ENCODE measurements around the gene SLC7A1.
A peak's percentile ranks its signal among the peaks of the same experiment; 100 is the strongest.
"Not testable (repeated sequence)": the region's sequence is repeated elsewhere in the genome, so short reads cannot be mapped to it uniquely, and the experiment has no call there.

The SLC7A1 gene

GRCh38 chr13:29595380-29596063 lies at the start of gene SLC7A1:
Gene SLC7A1 (minus strand): TSS chr13:29595688. CDS start chr13:29536188, 59,500 bp downstream.
- peak in 46 of 51 donors; percentile 8 to 87 (median 62) for DNase-seq

- DNase-seq, result no peak
Measured at GRCh38 chr13:29640665-29641064, 45.2 kb upstream of the SLC7A1 start.

- DNase-seq, result not testable (repeated sequence)
Measured at GRCh38 chr13:29636831-29637230, 41.3 kb upstream of the SLC7A1 start.

- DNase-seq, result no peak
Measured at GRCh38 chr13:29624997-29625396, 29.5 kb upstream of the SLC7A1 start.

- no peak for DNase-seq
Measured at GRCh38 chr13:29621841-29622240, 26.4 kb upstream of the SLC7A1 start.

- no peak for DNase-seq
Measured at GRCh38 chr13:29621051-29621800, 25.7 kb upstream of the SLC7A1 start.

- DNase-seq, result no peak
Measured at GRCh38 chr13:29619995-29620394, 24.5 kb upstream of the SLC7A1 start.

GRCh38 chr13:29613101-29613500 lies 17.6 kb upstream of the SLC7A1 start:
- DNase-seq, result no peak

- DNase-seq, result no peak
Measured at GRCh38 chr13:29607465-29607864, 12.0 kb upstream of the SLC7A1 start.

- DNase-seq, result no peak
Measured at GRCh38 chr13:29605860-29606526, 10.5 kb upstream of the SLC7A1 start.

GRCh38 chr13:29598321-29598720 lies 2.8 kb upstream of the SLC7A1 start:
- no peak for DNase-seq

GRCh38 chr13:29597706-29598105 lies 2.2 kb upstream of the SLC7A1 start:
- DNase-seq, result no peak

- no peak for DNase-seq
Measured at GRCh38 chr13:29597246-29597645, 1.8 kb upstream of the SLC7A1 start.

GRCh38 chr13:29596064-29596418 lies 553 bp upstream of the SLC7A1 start:
- no peak for DNase-seq

GRCh38 chr13:29594710-29595379 lies 643 bp downstream of the SLC7A1 start:
- DNase-seq, result peak in 35 of 51 donors; percentile 32 to 74 (median 57)

GRCh38 chr13:29594303-29594709 lies 1.2 kb downstream of the SLC7A1 start:
- peak in 3 of 51 donors; percentile 40 to 57 (median 46) for DNase-seq

GRCh38 chr13:29593605-29594297 lies 1.7 kb downstream of the SLC7A1 start:
- no peak for DNase-seq

GRCh38 chr13:29591310-29591709 lies 4.2 kb downstream of the SLC7A1 start:
- no peak for DNase-seq

GRCh38 chr13:29589967-29590366 lies 5.5 kb downstream of the SLC7A1 start:
- no peak for DNase-seq

- DNase-seq, result no peak
Measured at GRCh38 chr13:29589234-29589633, 6.3 kb downstream of the SLC7A1 start.

GRCh38 chr13:29587645-29588044 lies 7.8 kb downstream of the SLC7A1 start:
- DNase-seq, result no peak
